HEK293 (cell line): ENCODE data around the gene C13orf46.

Source experiments
- CTCF ChIA-PET: fragments of 350-600 bp; formaldehyde crosslinking; extraction: SDS; loops from one replicate; lab custom pipeline; 2021; ENCODE audit warnings: antibody characterized with exemption; lab: Yijun Ruan, JAX
- POLR2A ChIA-PET: fragments of 300-600 bp; formaldehyde crosslinking; extraction: SDS; loops from one replicate; lab custom pipeline; 2020; ENCODE audit warnings: antibody characterized with exemption, inconsistent platforms; lab: Yijun Ruan, JAX
- H3K27ac ChIP-seq: fragments of 200-500 bp; sonication (Bioruptor generic); 2 replicates; pipeline ENCODE4 v1.5.1; 2014; ENCODE audit warnings: low read depth, low read length, control low read depth, inconsistent platforms; ENCODE audit errors: extremely low read depth
- H3K36me3 ChIP-seq, 2 experiments: fragments of 200-500 bp in 1 of 2; sonication (Bioruptor generic) in 1 of 2; 1 replicate in 1 of 2; 2 replicates in 1 of 2; pipeline ENCODE4 v1.5.1; 2014 to 2017; ENCODE audit warnings: inconsistent platforms in 2 of 2, low read length in 2 of 2; ENCODE audit not compliant: control insufficient read depth in 2 of 2, insufficient read depth in 1 of 2
- H3K4me1 ChIP-seq: fragments of 200-500 bp; sonication (Bioruptor generic); 2 replicates; pipeline ENCODE4 v1.5.1; 2014; ENCODE audit warnings: mild to moderate bottlenecking, low read length, inconsistent platforms; ENCODE audit not compliant: control insufficient read depth, insufficient read depth
- H3K4me3 ChIP-seq: 2 replicates; pipeline ENCODE4 v1.5.1; 2011; ENCODE audit warnings: low read depth, mild to moderate bottlenecking, control low read depth, low read length, moderate library complexity
- H3K9me3 ChIP-seq: fragments of 200-500 bp; sonication (Bioruptor generic); 2 replicates; pipeline ENCODE4 v1.5.1; 2014; ENCODE audit warnings: low read depth, low read length, inconsistent platforms; ENCODE audit not compliant: control insufficient read depth, insufficient read depth
- GLIS1 ChIP-seq: fragments of 450-650 bp; formaldehyde crosslinking; IDR thresholded peaks from 2 replicates; pipeline ENCODE4 v1.5.1; 2016; ENCODE audit warnings: missing biosample characterization, missing genetic modification characterization
- HOXA7 ChIP-seq: sonication (generic); formaldehyde crosslinking; IDR thresholded peaks from 2 replicates; pipeline ENCODE4 v1.8.1; 2022; ENCODE audit warnings: missing genetic modification reagents, borderline replicate concordance
- OSR2 ChIP-seq: fragments of 450-650 bp; formaldehyde crosslinking; IDR thresholded peaks from 2 replicates; pipeline ENCODE4 v1.5.1; 2016; ENCODE audit warnings: missing biosample characterization, missing genetic modification characterization
- ZBTB7A ChIP-seq: fragments of 450-650 bp; formaldehyde crosslinking; IDR thresholded peaks from 2 replicates; pipeline ENCODE4 v1.5.1; 2016; ENCODE audit warnings: low read depth, missing biosample characterization, missing genetic modification characterization
- ZFP41 ChIP-seq: fragments of 450-650 bp; formaldehyde crosslinking; IDR thresholded peaks from 2 replicates; pipeline ENCODE4 v1.5.1; 2016; ENCODE audit warnings: missing biosample characterization, missing genetic modification characterization, borderline replicate concordance
- ZFP69B ChIP-seq: fragments of 450-650 bp; formaldehyde crosslinking; IDR thresholded peaks from 2 replicates; pipeline ENCODE4 v1.5.1; 2016; ENCODE audit warnings: missing biosample characterization, missing genetic modification characterization
- ZNF274 ChIP-seq, 2 experiments: fragments of 200-500 bp in 1 of 2; fragments of 450-650 bp in 1 of 2; sonication (Bioruptor generic) in 1 of 2; formaldehyde crosslinking in 1 of 2; IDR thresholded peaks; 2 replicates each; pipeline versions ENCODE4 v1.5.1 to v1.6.1; 2014 to 2016; ENCODE audit warnings: borderline replicate concordance in 1 of 2, inconsistent platforms in 1 of 2, low read length in 1 of 2, missing biosample characterization in 1 of 2, missing genetic modification characterization in 1 of 2
- ZNF350 ChIP-seq: fragments of 450-650 bp; formaldehyde crosslinking; IDR thresholded peaks from 2 replicates; pipeline ENCODE4 v1.5.0; 2017; ENCODE audit warnings: missing biosample characterization, mild to moderate bottlenecking, missing genetic modification characterization
- ZNF530 ChIP-seq: fragments of 450-650 bp; formaldehyde crosslinking; IDR thresholded peaks from 2 replicates; pipeline ENCODE4 v1.5.1; 2016; ENCODE audit warnings: low read depth, missing biosample characterization, missing genetic modification characterization
- ZNF560 ChIP-seq: fragments of 450-650 bp; formaldehyde crosslinking; IDR thresholded peaks from 2 replicates; pipeline ENCODE4 v1.5.1; 2017; ENCODE audit warnings: missing biosample characterization, missing genetic modification characterization, borderline replicate concordance
- ZNF629 ChIP-seq: fragments of 450-650 bp; formaldehyde crosslinking; IDR thresholded peaks from 2 replicates; pipeline ENCODE4 v1.5.1; 2017; ENCODE audit warnings: missing biosample characterization, missing genetic modification characterization
- ZNF830 ChIP-seq: fragments of 450-650 bp; IDR thresholded peaks from 2 replicates; pipeline ENCODE4 v1.5.0; 2018; ENCODE audit warnings: missing biosample characterization, missing genetic modification characterization, low read depth, mild to moderate bottlenecking, moderate library complexity
- TF ChIP-seq, protein P1 (sequence below): fragments of 450-650 bp; formaldehyde crosslinking; IDR thresholded peaks from 2 replicates; pipeline ENCODE4 v1.5.1; 2016; ENCODE audit warnings: missing biosample characterization, missing genetic modification characterization
- TF ChIP-seq, protein P2 (sequence below): IDR thresholded peaks from 2 replicates; pipeline ENCODE4 v1.6.1; 2011; ENCODE audit warnings: mild to moderate bottlenecking, low read depth, low read length, borderline replicate concordance
- TF ChIP-seq, protein P3 (sequence below): fragments of 450-650 bp; formaldehyde crosslinking; conservative IDR thresholded peaks from 2 replicates; pipeline ENCODE4 v1.5.1; 2016; ENCODE audit warnings: low read depth, missing biosample characterization, missing genetic modification characterization
- TF ChIP-seq, protein P4 (sequence below): fragments of 450-650 bp; formaldehyde crosslinking; IDR thresholded peaks from 2 replicates; pipeline ENCODE4 v1.5.1; 2016; ENCODE audit warnings: missing biosample characterization, missing genetic modification characterization
- TF ChIP-seq, protein P5 (sequence below): fragments of 450-650 bp; formaldehyde crosslinking; IDR thresholded peaks from 2 replicates; pipeline ENCODE4 v1.5.1; 2016; ENCODE audit warnings: missing biosample characterization, missing genetic modification characterization, borderline replicate concordance
- TF ChIP-seq, protein P6 (sequence below): fragments of 450-650 bp; formaldehyde crosslinking; IDR thresholded peaks from 2 replicates; pipeline ENCODE4 v1.5.1; 2016; ENCODE audit warnings: missing biosample characterization, missing genetic modification characterization

C13orf46 gene

DNA sequence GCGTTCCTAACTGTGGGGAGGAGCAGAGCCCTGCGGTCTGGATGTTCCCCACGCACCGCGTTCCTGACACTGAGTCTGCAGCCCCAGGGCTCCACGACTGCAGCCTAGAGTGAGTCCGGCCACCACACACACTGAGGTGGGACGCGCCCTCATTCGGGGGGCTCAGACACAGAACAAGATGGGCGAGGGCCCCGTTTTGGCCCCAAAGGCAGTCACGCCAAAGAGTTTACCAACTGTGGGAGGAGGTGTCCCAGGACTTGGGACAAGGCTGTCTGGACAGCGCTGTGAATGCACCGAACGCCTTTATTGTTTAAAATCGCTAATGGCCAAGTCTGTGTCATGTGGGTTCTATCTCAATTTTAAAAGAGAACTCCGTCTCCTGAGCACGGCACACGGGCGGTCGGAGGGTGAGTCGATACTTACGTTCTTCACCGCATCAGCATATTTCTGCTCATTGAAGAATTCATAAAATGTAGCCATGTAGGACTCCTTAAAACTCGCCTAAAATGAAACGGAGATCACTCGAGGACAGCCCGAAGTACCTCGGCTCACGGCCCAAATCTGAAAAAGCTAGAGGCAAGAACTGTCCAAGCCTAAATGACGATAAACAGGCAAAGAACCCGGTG is 35.2 kb upstream of the C13orf46 start:
- no peaks in the 10 kb centered on the region for H3K4me1 ChIP-seq
- H3K27ac ChIP-seq = no peak overlapping the region
- H3K4me3 ChIP-seq = no peak overlapping the region
- H3K9me3 ChIP-seq = no peaks in the 10 kb centered on the region
- POLR2A ChIA-PET = no interaction called here
- TF ChIP-seq, protein P1, sequence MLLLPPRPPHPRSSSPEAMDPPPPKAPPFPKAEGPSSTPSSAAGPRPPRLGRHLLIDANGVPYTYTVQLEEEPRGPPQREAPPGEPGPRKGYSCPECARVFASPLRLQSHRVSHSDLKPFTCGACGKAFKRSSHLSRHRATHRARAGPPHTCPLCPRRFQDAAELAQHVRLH (tag by site-specific recombination) = no peak
- TF ChIP-seq, protein P2, sequence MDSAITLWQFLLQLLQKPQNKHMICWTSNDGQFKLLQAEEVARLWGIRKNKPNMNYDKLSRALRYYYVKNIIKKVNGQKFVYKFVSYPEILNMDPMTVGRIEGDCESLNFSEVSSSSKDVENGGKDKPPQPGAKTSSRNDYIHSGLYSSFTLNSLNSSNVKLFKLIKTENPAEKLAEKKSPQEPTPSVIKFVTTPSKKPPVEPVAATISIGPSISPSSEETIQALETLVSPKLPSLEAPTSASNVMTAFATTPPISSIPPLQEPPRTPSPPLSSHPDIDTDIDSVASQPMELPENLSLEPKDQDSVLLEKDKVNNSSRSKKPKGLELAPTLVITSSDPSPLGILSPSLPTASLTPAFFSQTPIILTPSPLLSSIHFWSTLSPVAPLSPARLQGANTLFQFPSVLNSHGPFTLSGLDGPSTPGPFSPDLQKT = no peak
- TF ChIP-seq HOXA7 (CRISPR knock-in tag) (no peak), ZFP41 (tag by site-specific recombination) (no peak)
- TF ChIP-seq, protein P3, sequence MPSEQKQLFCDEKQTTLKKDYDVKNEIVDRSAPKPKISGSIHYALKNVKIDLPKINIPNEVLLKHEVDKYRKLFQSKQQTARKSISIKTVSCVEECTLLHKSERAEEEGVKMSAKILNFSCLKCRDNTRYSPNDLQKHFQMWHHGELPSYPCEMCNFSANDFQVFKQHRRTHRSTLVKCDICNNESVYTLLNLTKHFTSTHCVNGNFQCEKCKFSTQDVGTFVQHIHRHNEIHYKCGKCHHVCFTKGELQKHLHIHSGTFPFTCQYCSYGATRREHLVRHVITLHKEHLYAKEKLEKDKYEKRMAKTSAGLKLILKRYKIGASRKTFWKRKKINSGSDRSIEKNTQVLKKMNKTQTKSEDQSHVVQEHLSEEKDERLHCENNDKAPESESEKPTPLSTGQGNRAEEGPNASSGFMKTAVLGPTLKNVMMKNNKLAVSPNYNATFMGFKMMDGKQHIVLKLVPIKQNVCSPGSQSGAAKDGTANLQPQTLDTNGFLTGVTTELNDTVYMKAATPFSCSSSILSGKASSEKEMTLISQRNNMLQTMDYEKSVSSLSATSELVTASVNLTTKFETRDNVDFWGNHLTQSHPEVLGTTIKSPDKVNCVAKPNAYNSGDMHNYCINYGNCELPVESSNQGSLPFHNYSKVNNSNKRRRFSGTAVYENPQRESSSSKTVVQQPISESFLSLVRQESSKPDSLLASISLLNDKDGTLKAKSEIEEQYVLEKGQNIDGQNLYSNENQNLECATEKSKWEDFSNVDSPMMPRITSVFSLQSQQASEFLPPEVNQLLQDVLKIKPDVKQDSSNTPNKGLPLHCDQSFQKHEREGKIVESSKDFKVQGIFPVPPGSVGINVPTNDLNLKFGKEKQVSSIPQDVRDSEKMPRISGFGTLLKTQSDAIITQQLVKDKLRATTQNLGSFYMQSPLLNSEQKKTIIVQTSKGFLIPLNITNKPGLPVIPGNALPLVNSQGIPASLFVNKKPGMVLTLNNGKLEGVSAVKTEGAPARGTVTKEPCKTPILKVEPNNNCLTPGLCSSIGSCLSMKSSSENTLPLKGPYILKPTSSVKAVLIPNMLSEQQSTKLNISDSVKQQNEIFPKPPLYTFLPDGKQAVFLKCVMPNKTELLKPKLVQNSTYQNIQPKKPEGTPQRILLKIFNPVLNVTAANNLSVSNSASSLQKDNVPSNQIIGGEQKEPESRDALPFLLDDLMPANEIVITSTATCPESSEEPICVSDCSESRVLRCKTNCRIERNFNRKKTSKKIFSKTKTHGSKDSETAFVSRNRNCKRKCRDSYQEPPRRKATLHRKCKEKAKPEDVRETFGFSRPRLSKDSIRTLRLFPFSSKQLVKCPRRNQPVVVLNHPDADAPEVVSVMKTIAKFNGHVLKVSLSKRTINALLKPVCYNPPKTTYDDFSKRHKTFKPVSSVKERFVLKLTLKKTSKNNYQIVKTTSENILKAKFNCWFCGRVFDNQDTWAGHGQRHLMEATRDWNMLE = no peak
- TF ChIP-seq, all 188 proteins: peak for 0
- no peaks in the 10 kb centered on the region for H3K36me3 ChIP-seq
- CTCF ChIA-PET = no interaction called here

DNA sequence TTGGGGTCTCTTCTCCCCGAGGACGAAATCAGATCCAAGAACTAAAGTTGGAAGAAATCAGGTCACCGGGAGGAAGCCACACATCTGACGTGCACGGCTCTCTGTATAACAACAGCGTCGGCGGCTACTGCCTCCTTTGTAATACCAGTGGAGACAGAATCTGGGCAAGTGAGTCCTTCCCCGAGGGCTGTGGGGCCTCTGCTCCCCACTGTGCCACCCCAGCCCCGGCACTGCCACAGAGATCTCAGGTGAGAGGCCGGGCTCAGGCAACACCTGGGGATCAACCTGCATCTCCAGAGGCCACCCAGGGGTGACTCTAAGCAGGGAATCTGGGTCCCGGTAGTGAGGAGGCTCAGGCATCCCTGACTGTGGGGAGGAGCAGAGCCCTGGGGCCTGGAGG is 33.7 kb upstream of the C13orf46 start:
- no peaks in the 10 kb centered on the region for H3K9me3 ChIP-seq
- H3K27ac ChIP-seq = no peak overlapping the region
- H3K4me3 ChIP-seq = no peak overlapping the region
- ChIA-PET POLR2A (no interaction called here), CTCF (no interaction called here)
- H3K36me3 ChIP-seq = no peaks in the 10 kb centered on the region
- H3K4me1 ChIP-seq = no peaks in the 10 kb centered on the region
- TF ChIP-seq, protein P4, sequence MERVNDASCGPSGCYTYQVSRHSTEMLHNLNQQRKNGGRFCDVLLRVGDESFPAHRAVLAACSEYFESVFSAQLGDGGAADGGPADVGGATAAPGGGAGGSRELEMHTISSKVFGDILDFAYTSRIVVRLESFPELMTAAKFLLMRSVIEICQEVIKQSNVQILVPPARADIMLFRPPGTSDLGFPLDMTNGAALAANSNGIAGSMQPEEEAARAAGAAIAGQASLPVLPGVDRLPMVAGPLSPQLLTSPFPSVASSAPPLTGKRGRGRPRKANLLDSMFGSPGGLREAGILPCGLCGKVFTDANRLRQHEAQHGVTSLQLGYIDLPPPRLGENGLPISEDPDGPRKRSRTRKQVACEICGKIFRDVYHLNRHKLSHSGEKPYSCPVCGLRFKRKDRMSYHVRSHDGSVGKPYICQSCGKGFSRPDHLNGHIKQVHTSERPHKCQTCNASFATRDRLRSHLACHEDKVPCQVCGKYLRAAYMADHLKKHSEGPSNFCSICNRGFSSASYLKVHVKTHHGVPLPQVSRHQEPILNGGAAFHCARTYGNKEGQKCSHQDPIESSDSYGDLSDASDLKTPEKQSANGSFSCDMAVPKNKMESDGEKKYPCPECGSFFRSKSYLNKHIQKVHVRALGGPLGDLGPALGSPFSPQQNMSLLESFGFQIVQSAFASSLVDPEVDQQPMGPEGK = no peak
- TF ChIP-seq ZNF530 (no peak), ZNF629 (tag by site-specific recombination) (no peak), ZNF830 (tag by site-specific recombination) (no peak), GLIS1 (tag by site-specific recombination) (no peak), ZBTB7A (no peak), ZNF274 (IDR thresholded peaks at IDR 0.05; ENCODE audit: low read length) (no peak), ZNF274 (tag by site-specific recombination; IDR thresholded peaks at IDR 0.05; ENCODE audit: borderline replicate concordance) (no peak), ZFP69B (tag by site-specific recombination) (no peak), ZNF560 (tag by site-specific recombination) (no peak), OSR2 (tag by site-specific recombination) (no peak), ZNF350 (tag by site-specific recombination) (no peak)
- TF ChIP-seq, protein P2 = no peak
- TF ChIP-seq, protein P5, sequence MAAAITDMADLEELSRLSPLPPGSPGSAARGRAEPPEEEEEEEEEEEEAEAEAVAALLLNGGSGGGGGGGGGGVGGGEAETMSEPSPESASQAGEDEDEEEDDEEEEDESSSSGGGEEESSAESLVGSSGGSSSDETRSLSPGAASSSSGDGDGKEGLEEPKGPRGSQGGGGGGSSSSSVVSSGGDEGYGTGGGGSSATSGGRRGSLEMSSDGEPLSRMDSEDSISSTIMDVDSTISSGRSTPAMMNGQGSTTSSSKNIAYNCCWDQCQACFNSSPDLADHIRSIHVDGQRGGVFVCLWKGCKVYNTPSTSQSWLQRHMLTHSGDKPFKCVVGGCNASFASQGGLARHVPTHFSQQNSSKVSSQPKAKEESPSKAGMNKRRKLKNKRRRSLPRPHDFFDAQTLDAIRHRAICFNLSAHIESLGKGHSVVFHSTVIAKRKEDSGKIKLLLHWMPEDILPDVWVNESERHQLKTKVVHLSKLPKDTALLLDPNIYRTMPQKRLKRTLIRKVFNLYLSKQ (tag by site-specific recombination) = no peak
- TF ChIP-seq, protein P6, sequence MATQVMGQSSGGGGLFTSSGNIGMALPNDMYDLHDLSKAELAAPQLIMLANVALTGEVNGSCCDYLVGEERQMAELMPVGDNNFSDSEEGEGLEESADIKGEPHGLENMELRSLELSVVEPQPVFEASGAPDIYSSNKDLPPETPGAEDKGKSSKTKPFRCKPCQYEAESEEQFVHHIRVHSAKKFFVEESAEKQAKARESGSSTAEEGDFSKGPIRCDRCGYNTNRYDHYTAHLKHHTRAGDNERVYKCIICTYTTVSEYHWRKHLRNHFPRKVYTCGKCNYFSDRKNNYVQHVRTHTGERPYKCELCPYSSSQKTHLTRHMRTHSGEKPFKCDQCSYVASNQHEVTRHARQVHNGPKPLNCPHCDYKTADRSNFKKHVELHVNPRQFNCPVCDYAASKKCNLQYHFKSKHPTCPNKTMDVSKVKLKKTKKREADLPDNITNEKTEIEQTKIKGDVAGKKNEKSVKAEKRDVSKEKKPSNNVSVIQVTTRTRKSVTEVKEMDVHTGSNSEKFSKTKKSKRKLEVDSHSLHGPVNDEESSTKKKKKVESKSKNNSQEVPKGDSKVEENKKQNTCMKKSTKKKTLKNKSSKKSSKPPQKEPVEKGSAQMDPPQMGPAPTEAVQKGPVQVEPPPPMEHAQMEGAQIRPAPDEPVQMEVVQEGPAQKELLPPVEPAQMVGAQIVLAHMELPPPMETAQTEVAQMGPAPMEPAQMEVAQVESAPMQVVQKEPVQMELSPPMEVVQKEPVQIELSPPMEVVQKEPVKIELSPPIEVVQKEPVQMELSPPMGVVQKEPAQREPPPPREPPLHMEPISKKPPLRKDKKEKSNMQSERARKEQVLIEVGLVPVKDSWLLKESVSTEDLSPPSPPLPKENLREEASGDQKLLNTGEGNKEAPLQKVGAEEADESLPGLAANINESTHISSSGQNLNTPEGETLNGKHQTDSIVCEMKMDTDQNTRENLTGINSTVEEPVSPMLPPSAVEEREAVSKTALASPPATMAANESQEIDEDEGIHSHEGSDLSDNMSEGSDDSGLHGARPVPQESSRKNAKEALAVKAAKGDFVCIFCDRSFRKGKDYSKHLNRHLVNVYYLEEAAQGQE = no peak
